PC-3 (cell line): ENCODE results near the gene CDH19.

Experiments used
- CTCF ChIP-seq: fragments of 300-600 bp; sonication (generic); conservative IDR thresholded peaks from 2 replicates; pipeline ENCODE4 v1.5.1; 2017; ENCODE audit warnings: antibody characterized with exemption, low read depth, mild to moderate bottlenecking, low read length
- EZH2 ChIP-seq: fragments of 300-600 bp; sonication (generic); IDR thresholded peaks from one replicate; pipeline ENCODE4 v1.6.1; 2017; ENCODE audit warnings: antibody characterized with exemption, mild to moderate bottlenecking, low read length; ENCODE audit not compliant: unreplicated experiment

GRCh38 chr18:66473882-66474281 lies 130.0 kb downstream of the CDH19 start:
- TF ChIP-seq CTCF, result no peak
- no peak for TF ChIP-seq EZH2
